ENCODE data around the gene VIPR2.
"Not testable (repeated sequence)": the region's sequence is repeated elsewhere in the genome, so short reads cannot be mapped to it uniquely, and the experiment has no call there.

The VIPR2 gene

GRCh38 chr7:159013825-159014289 lies 130.8 kb downstream of the VIPR2 start:
- no peak for DNase-seq (ENCODE audit: low read depth in 2 of 3, low spot score in 1 of 3)

- DNase-seq (ENCODE audit: low read depth in 2 of 3, low spot score in 1 of 3): no peak
Measured at GRCh38 chr7:159013181-159013690, 131.4 kb downstream of the VIPR2 start.

GRCh38 chr7:159012353-159013069 lies 132.2 kb downstream of the VIPR2 start:
- no peak for DNase-seq (ENCODE audit: low read depth in 2 of 3, low spot score in 1 of 3)

GRCh38 chr7:159011722-159012022 lies 133.0 kb downstream of the VIPR2 start:
- no peak for DNase-seq (ENCODE audit: low read depth in 2 of 3, low spot score in 1 of 3)

- DNase-seq (ENCODE audit: low read depth in 2 of 3, low spot score in 1 of 3): no peak
Measured at GRCh38 chr7:159010937-159011721, 133.5 kb downstream of the VIPR2 start.

GRCh38 chr7:159010411-159010810 lies 134.3 kb downstream of the VIPR2 start:
- DNase-seq (ENCODE audit: low read depth in 2 of 3, low spot score in 1 of 3): no peak

GRCh38 chr7:159009951-159010350 lies 134.7 kb downstream of the VIPR2 start:
- no peak for DNase-seq (ENCODE audit: low read depth in 2 of 3, low spot score in 1 of 3)

- no peak for DNase-seq (ENCODE audit: low read depth in 2 of 3, low spot score in 1 of 3)
Measured at GRCh38 chr7:159008417-159008816, 136.2 kb downstream of the VIPR2 start.

- no peak for DNase-seq (ENCODE audit: low read depth in 2 of 3, low spot score in 1 of 3)
Measured at GRCh38 chr7:159007996-159008389, 136.7 kb downstream of the VIPR2 start.

GRCh38 chr7:159007364-159007995 lies 137.2 kb downstream of the VIPR2 start:
- no peak for DNase-seq (ENCODE audit: low read depth in 2 of 3, low spot score in 1 of 3)

GRCh38 chr7:159006610-159007130 lies 138.0 kb downstream of the VIPR2 start:
- no peak for DNase-seq (ENCODE audit: low read depth in 2 of 3, low spot score in 1 of 3)

GRCh38 chr7:159006022-159006609 lies 138.6 kb downstream of the VIPR2 start:
- not testable (repeated sequence) for DNase-seq (ENCODE audit: low read depth in 2 of 3, low spot score in 1 of 3)

- DNase-seq (ENCODE audit: low read depth in 2 of 3, low spot score in 1 of 3): no peak
Measured at GRCh38 chr7:159005618-159006017, 139.0 kb downstream of the VIPR2 start.

- peak; percentile 32 to 48 (median 45) for DNase-seq (ENCODE audit: low read depth in 2 of 3, low spot score in 1 of 3)
Measured at GRCh38 chr7:159004411-159004810, 140.3 kb downstream of the VIPR2 start.

- DNase-seq (ENCODE audit: low read depth in 2 of 3, low spot score in 1 of 3): no peak
Measured at GRCh38 chr7:159001811-159002210, 142.9 kb downstream of the VIPR2 start.

GRCh38 chr7:159000859-159001435 lies 143.7 kb downstream of the VIPR2 start:
- no peak for DNase-seq (ENCODE audit: low read depth in 2 of 3, low spot score in 1 of 3)

- no peak for DNase-seq (ENCODE audit: low read depth in 2 of 3, low spot score in 1 of 3)
Measured at GRCh38 chr7:159000070-159000469, 144.6 kb downstream of the VIPR2 start.

- DNase-seq (ENCODE audit: low read depth in 2 of 3, low spot score in 1 of 3): no peak
Measured at GRCh38 chr7:158999496-158999895, 145.2 kb downstream of the VIPR2 start.

- not testable (repeated sequence) for DNase-seq (ENCODE audit: low read depth in 2 of 3, low spot score in 1 of 3)
Measured at GRCh38 chr7:158998261-158998660, 146.4 kb downstream of the VIPR2 start.

GRCh38 chr7:158997471-158997870 lies 147.2 kb downstream of the VIPR2 start:
- no peak for DNase-seq (ENCODE audit: low read depth in 2 of 3, low spot score in 1 of 3)

GRCh38 chr7:158997110-158997453 lies 147.6 kb downstream of the VIPR2 start:
- no peak for DNase-seq (ENCODE audit: low read depth in 2 of 3, low spot score in 1 of 3)
